Activated T-helper 17 cell treated with anti-CD3 and anti-CD28 coated beads, Interleukin-2, amount 50 U/mL, for 72 hours (primary cell): ENCODE data around the gene SH3PXD2A. TPM values are rescaled to one million over a fixed set of nuclear protein-coding genes. Genes with fewer than 3 reads are reported as not detected.

Experiments used
- ATAC-seq: fragments of 150-1000 bp; cut with Tn5 transposase; replicated peaks from 2 replicates; pipeline ENCODE4 v1.10.0; 2021; ENCODE audit warnings: mild to moderate bottlenecking, moderate library complexity
- H3K27ac Mint-ChIP-seq: one replicate; pipeline ENCODE4 v1.8.0; 2022; ENCODE audit warnings: mixed read lengths
- H3K27me3 Mint-ChIP-seq: one replicate; pipeline ENCODE4 v1.8.0; 2022; ENCODE audit warnings: mixed read lengths
- H3K36me3 Mint-ChIP-seq: one replicate; pipeline ENCODE4 v1.8.0; 2022; ENCODE audit warnings: low read depth, mild to moderate bottlenecking, mixed read lengths
- H3K4me1 Mint-ChIP-seq: one replicate; pipeline ENCODE4 v1.8.0; 2022; ENCODE audit warnings: mixed read lengths
- H3K4me3 Mint-ChIP-seq: one replicate; pipeline ENCODE4 v1.8.0; 2022; ENCODE audit warnings: mild to moderate bottlenecking, mixed read lengths
- H3K9me3 Mint-ChIP-seq: one replicate; pipeline ENCODE4 v1.8.0; 2022; ENCODE audit warnings: mixed read lengths
- total RNA-seq, 2 donors: library from RNA; stranded (reverse); gene quantifications; one replicate each; pipeline ENCODE4 v1.2.3, GENCODE V29; 2022

The SH3PXD2A gene
- total RNA-seq, 2 donors from 2014 or later = 8.0 to 19.3 TPM

GRCh38 chr10:103549349-103549685, 306.1 kb downstream of the SH3PXD2A start:
- Mint-ChIP-seq H3K9me3 (no peaks in the 10 kb centered on the region), H3K4me1 (peaks cover 7% of the 10 kb centered on the region), H3K27ac (peak overlapping the region; percentile 41), H3K36me3 (no peaks in the 10 kb centered on the region), H3K27me3 (peaks cover 9% of the 10 kb centered on the region), H3K4me3 (no peak overlapping the region)
- no peak for ATAC-seq

- peaks cover 2% of the 10 kb centered on the region for H3K4me1 Mint-ChIP-seq
- peaks cover 6% of the 10 kb centered on the region for H3K27me3 Mint-ChIP-seq
These were observed 306.6 kb downstream of the SH3PXD2A start for GRCh38 chr10:103548581-103549348.

GRCh38 chr10:103548006-103548405, 307.4 kb downstream of the SH3PXD2A start:
- no peak overlapping the region for H3K27ac Mint-ChIP-seq
- no peaks in the 10 kb centered on the region for H3K36me3 Mint-ChIP-seq
- no peak overlapping the region for H3K4me3 Mint-ChIP-seq
- H3K27me3 Mint-ChIP-seq = peaks cover 9% of the 10 kb centered on the region
- no peaks in the 10 kb centered on the region for H3K9me3 Mint-ChIP-seq
- no peak for ATAC-seq
- H3K4me1 Mint-ChIP-seq = peaks cover 4% of the 10 kb centered on the region

More at GRCh38 chr10:103548581-103549348, 306.6 kb downstream of the SH3PXD2A start:
- no peak overlapping the region for H3K4me3 Mint-ChIP-seq
- H3K27ac Mint-ChIP-seq = peak overlapping the region; percentile 41
- H3K36me3 Mint-ChIP-seq = no peaks in the 10 kb centered on the region
- no peak for ATAC-seq
- H3K9me3 Mint-ChIP-seq = no peaks in the 10 kb centered on the region

- peaks cover 9% of the 10 kb centered on the region for H3K4me1 Mint-ChIP-seq
- H3K27ac Mint-ChIP-seq = peak overlapping the region; percentile 58
- H3K4me3 Mint-ChIP-seq = no peak overlapping the region
- no peaks in the 10 kb centered on the region for H3K9me3 Mint-ChIP-seq
- peaks cover 5% of the 10 kb centered on the region for H3K27me3 Mint-ChIP-seq
- no peaks in the 10 kb centered on the region for H3K36me3 Mint-ChIP-seq
- no peak for ATAC-seq
These were observed 307.9 kb downstream of the SH3PXD2A start for GRCh38 chr10:103547391-103547946.

GRCh38 chr10:103546401-103546800, 309.0 kb downstream of the SH3PXD2A start:
- Mint-ChIP-seq H3K27me3 (peaks cover 3% of the 10 kb centered on the region), H3K4me1 (peaks cover 9% of the 10 kb centered on the region), H3K4me3 (no peak overlapping the region), H3K9me3 (no peaks in the 10 kb centered on the region), H3K27ac (no peak overlapping the region), H3K36me3 (no peaks in the 10 kb centered on the region)
- no peak for ATAC-seq

GRCh38 chr10:103545771-103546281, 309.6 kb downstream of the SH3PXD2A start:
- Mint-ChIP-seq H3K9me3 (no peaks in the 10 kb centered on the region), H3K4me3 (no peak overlapping the region), H3K36me3 (no peaks in the 10 kb centered on the region), H3K27me3 (peaks cover 8% of the 10 kb centered on the region), H3K4me1 (peaks cover 9% of the 10 kb centered on the region), H3K27ac (no peak overlapping the region)
- no peak for ATAC-seq

GRCh38 chr10:103545366-103545765, 310.0 kb downstream of the SH3PXD2A start:
- Mint-ChIP-seq H3K36me3 (no peaks in the 10 kb centered on the region), H3K4me1 (peaks cover 9% of the 10 kb centered on the region), H3K27ac (no peak overlapping the region), H3K9me3 (no peaks in the 10 kb centered on the region), H3K27me3 (peaks cover 8% of the 10 kb centered on the region), H3K4me3 (no peak overlapping the region)
- ATAC-seq = no peak

GRCh38 chr10:103544657-103545310, 310.6 kb downstream of the SH3PXD2A start:
- Mint-ChIP-seq H3K4me3 (no peak overlapping the region), H3K9me3 (no peaks in the 10 kb centered on the region), H3K27ac (no peak overlapping the region), H3K4me1 (peaks cover 9% of the 10 kb centered on the region), H3K27me3 (peaks cover 10% of the 10 kb centered on the region), H3K36me3 (no peaks in the 10 kb centered on the region)
- ATAC-seq = no peak

Other genes starting within 250 kb of the SH3PXD2A start
- 10 to 100 TPM; 41.9 to 45.4 TPM for gene STN1, start 62.6 kb upstream of the SH3PXD2A start, total RNA-seq
- 10 to 100 TPM; 23.6 to 26.7 TPM for gene SLK, start 111.6 kb upstream of the SH3PXD2A start, total RNA-seq
- not detected for gene COL17A1, start 230.3 kb upstream of the SH3PXD2A start, total RNA-seq